ENCODE measurements around the gene PRDM16. TPM values are rescaled to one million over a fixed set of nuclear protein-coding genes. Genes with fewer than 3 reads are reported as not detected.

The PRDM16 gene
- total RNA-seq, 4 donors from 2014 or later, result 0.41 to 0.95 TPM; not detected in 2

- TF ChIP-seq EP300 (IDR thresholded peaks at IDR 0.05; ENCODE audit: low read depth) (no peak), CTCF (IDR thresholded peaks at IDR 0.05) (no peak), POLR2A (IDR thresholded peaks at IDR 0.05) (no peak), POLR2AphosphoS5 (IDR thresholded peaks at IDR 0.05) (no peak)
- intact Hi-C loops (cut with DNase I; ENCODE audit: low total_unique reads), result loop anchor here (10.0 kb wide), 1 partner anchor 216 kb away; no protein-coding TSS in a partner anchor
- no peak for DNase-seq
- H3K4me3 ChIP-seq, result no peak overlapping the region
- H3K27me3 ChIP-seq, result peaks cover 72% of the 10 kb centered on the region
- peaks cover under 1 to 10% (median 4%) of the 10 kb centered on the region in 4 donors for H3K4me1 ChIP-seq
- H3K27ac ChIP-seq, result no peak overlapping the region
- in situ Hi-C loops (cut with MboI; ENCODE audit: low pct_ligation_motif_present in 1 of 4, low pct_unique_long_range_greater_than_20kb in 1 of 4, low sequenced_read_pairs in 3 of 4), result no loop called here
- WGBS, 2 donors (ENCODE audit: low coverage in 1 of 2), result 67 to 71% methylated on average over 4 to 10 of the region's 10 CpGs
- no peaks in the 10 kb centered on the region for H3K36me3 ChIP-seq
- H3K9me3 ChIP-seq, result no peaks in the 10 kb centered on the region
These were observed 10.6 kb upstream of the PRDM16 start for GRCh38 chr1:3058263-3059030.

- DNase-seq, result no peak
- intact Hi-C loops (cut with DNase I; ENCODE audit: low total_unique reads), result no loop called here
- 59% methylated on average over 9 of the region's 9 CpGs; no CpG with 5 or more reads in 1 of the 2 donors for WGBS, 2 donors (ENCODE audit: low coverage in 1 of 2)
These were observed 8.9 kb upstream of the PRDM16 start for GRCh38 chr1:3060127-3060526.

GRCh38 chr1:3060601-3061551 lies 8.1 kb upstream of the PRDM16 start:
- Histone ChIP-seq H3K9me3 (no peaks in the 10 kb centered on the region), H3K4me3 (no peak overlapping the region), H3K36me3 (no peaks in the 10 kb centered on the region), H3K4me1 (peaks cover 5 to 20% (median 7%) of the 10 kb centered on the region in 4 donors), H3K27me3 (peaks cover 81% of the 10 kb centered on the region), H3K27ac (no peak overlapping the region)
- no peak for DNase-seq
- TF ChIP-seq CTCF (IDR thresholded peaks at IDR 0.05) (no peak), POLR2A (IDR thresholded peaks at IDR 0.05) (no peak), EP300 (IDR thresholded peaks at IDR 0.05; ENCODE audit: low read depth) (no peak), POLR2AphosphoS5 (IDR thresholded peaks at IDR 0.05) (no peak)
- WGBS, 2 donors (ENCODE audit: low coverage in 1 of 2), result 56% methylated on average over 14 of the region's 15 CpGs; no CpG with 5 or more reads in 1 of the 2 donors
- in situ Hi-C loops (cut with MboI; ENCODE audit: low pct_ligation_motif_present in 1 of 4, low pct_unique_long_range_greater_than_20kb in 1 of 4, low sequenced_read_pairs in 3 of 4), result no loop called here
- intact Hi-C loops (cut with DNase I; ENCODE audit: low total_unique reads), result no loop called here

More at GRCh38 chr1:3060127-3060526, 8.9 kb upstream of the PRDM16 start:
- Histone ChIP-seq H3K27ac (no peak overlapping the region), H3K27me3 (peaks cover 74% of the 10 kb centered on the region), H3K4me3 (no peak overlapping the region), H3K4me1 (peaks cover 5 to 20% (median 7%) of the 10 kb centered on the region in 4 donors), H3K9me3 (no peaks in the 10 kb centered on the region), H3K36me3 (no peaks in the 10 kb centered on the region)
- in situ Hi-C loops (cut with MboI; ENCODE audit: low pct_ligation_motif_present in 1 of 4, low pct_unique_long_range_greater_than_20kb in 1 of 4, low sequenced_read_pairs in 3 of 4), result no loop called here
- no peak for TF ChIP-seq POLR2A (IDR thresholded peaks at IDR 0.05)
- TF ChIP-seq POLR2AphosphoS5 (IDR thresholded peaks at IDR 0.05), result no peak
- no peak for TF ChIP-seq EP300 (IDR thresholded peaks at IDR 0.05; ENCODE audit: low read depth)
- TF ChIP-seq CTCF (IDR thresholded peaks at IDR 0.05), result no peak

GRCh38 chr1:3061566-3061965 lies 7.4 kb upstream of the PRDM16 start:
- H3K4me1 ChIP-seq, result peaks cover 5 to 20% (median 7%) of the 10 kb centered on the region in 4 donors
- WGBS, 2 donors (ENCODE audit: low coverage in 1 of 2), result 46% methylated on average over 5 of the region's 5 CpGs; no CpG with 5 or more reads in 1 of the 2 donors
- H3K27me3 ChIP-seq, result peaks cover 83% of the 10 kb centered on the region
- no peak for DNase-seq
- no peaks in the 10 kb centered on the region for H3K36me3 ChIP-seq
- in situ Hi-C loops (cut with MboI; ENCODE audit: low pct_ligation_motif_present in 1 of 4, low pct_unique_long_range_greater_than_20kb in 1 of 4, low sequenced_read_pairs in 3 of 4), result no loop called here
- intact Hi-C loops (cut with DNase I; ENCODE audit: low total_unique reads), result no loop called here
- H3K27ac ChIP-seq, result no peak overlapping the region
- no peaks in the 10 kb centered on the region for H3K9me3 ChIP-seq
- no peak overlapping the region for H3K4me3 ChIP-seq
- no peak for TF ChIP-seq POLR2A (IDR thresholded peaks at IDR 0.05)
- no peak for TF ChIP-seq EP300 (IDR thresholded peaks at IDR 0.05; ENCODE audit: low read depth)
- no peak for TF ChIP-seq CTCF (IDR thresholded peaks at IDR 0.05)
- TF ChIP-seq POLR2AphosphoS5 (IDR thresholded peaks at IDR 0.05), result no peak
